ENCODE results near the gene RASD1. TPM values are rescaled to one million over a fixed set of nuclear protein-coding genes. Genes with fewer than 3 reads are reported as not detected.

Gene RASD1
- total and polyA plus RNA-seq, 2 experiments from 2014 or later, result 3.6 to 3.7 TPM

- Mint-ChIP-seq H3K27me3 (ENCODE audit: insufficient read depth, low read depth, poor library complexity) (peaks cover 18% of the 10 kb centered on the region), H3K4me3 (no peak overlapping the region), H3K9me3 (no peaks in the 10 kb centered on the region), H3K27ac (no peak overlapping the region), H3K36me3 (ENCODE audit: low read depth) (no peaks in the 10 kb centered on the region; the same call in 2 of the 3 replicates), H3K4me1 (peaks cover 26% of the 10 kb centered on the region)
- no peaks in the 10 kb centered on the region for H3K36me3 ChIP-seq (ENCODE audit: insufficient read depth)
- H3K4me2 ChIP-seq, result no peak overlapping the region
- H3K9me2 ChIP-seq (ENCODE audit: insufficient read depth), result no peaks in the 10 kb centered on the region
- TF ChIP-seq STAT1 (IDR thresholded peaks at IDR 0.05; ENCODE audit: unreplicated experiment) (no peak), REST (IDR thresholded peaks at IDR 0.05; ENCODE audit: unreplicated experiment) (no peak), ZNF114 (CRISPR knock-in tag; IDR thresholded peaks at IDR 0.05) (no peak), JUNB (IDR thresholded peaks at IDR 0.05; ENCODE audit: unreplicated experiment) (no peak), EZH2 (IDR thresholded peaks at IDR 0.05; ENCODE audit: low read depth, unreplicated experiment) (no peak), ETS1 (IDR thresholded peaks at IDR 0.05) (no peak), CTCF (conservative IDR thresholded peaks at IDR 0.05; ENCODE audit: low read depth in 2 of 2) (no peak), POLR2AphosphoS5 (IDR thresholded peaks at IDR 0.05; ENCODE audit: low read depth) (no peak), EZH2phosphoT487 (IDR thresholded peaks at IDR 0.05; ENCODE audit: unreplicated experiment) (no peak), ZNF462 (CRISPR knock-in tag; IDR thresholded peaks at IDR 0.05) (no peak), CREB1 (CRISPR knock-in tag; IDR thresholded peaks at IDR 0.05; ENCODE audit: low read depth) (no peak), ZNF331 (CRISPR knock-in tag; IDR thresholded peaks at IDR 0.05; ENCODE audit: low read depth) (no peak), NANOG (IDR thresholded peaks at IDR 0.05; ENCODE audit: borderline replicate concordance) (no peak)
- H3K4me3 ChIP-seq, result no peak overlapping the region
- peaks cover 8% of the 10 kb centered on the region; the same call in 1 of the 2 replicates for H3K4me1 ChIP-seq (ENCODE audit: insufficient read depth)
- DNase-seq (ENCODE audit: low spot score) (no peak), ATAC-seq (no peak)
- no peak overlapping the region for H3K27ac ChIP-seq (ENCODE audit: low read depth)
- no peaks in the 10 kb centered on the region for H3K79me2 ChIP-seq (replicated peaks; ENCODE audit: insufficient read depth)
- H3F3A ChIP-seq (replicated peaks; ENCODE audit: low read depth), result 0 out of 2 replicates have a peak, but pooled peaks cover 3% of the 10 kb centered on the region
- H3K27me3 ChIP-seq (ENCODE audit: insufficient read depth), result no peaks in the 10 kb centered on the region
- H2AFZ ChIP-seq, result no peak overlapping the region
- no peaks in the 10 kb centered on the region for H4K20me1 ChIP-seq (replicated peaks; ENCODE audit: insufficient read depth)
Measured at GRCh38 chr17:17512866-17513265, 16.7 kb upstream of the RASD1 start.
